Muscle layer of colon (tissue), 2 donors: ENCODE results near the gene PTPN1.
"Not testable (repeated sequence)": the region's sequence is repeated elsewhere in the genome, so short reads cannot be mapped to it uniquely, and the experiment has no call there.

Source experiments
- H3K27ac ChIP-seq: one replicate; pipeline ENCODE4 v1.7.0; 2013; ENCODE audit warnings: low read depth, mild to moderate bottlenecking, low read length, moderate library complexity
- H3K27me3 ChIP-seq, 2 donors: one replicate each; pipeline ENCODE4 v1.7.0; 2013; ENCODE audit warnings: low read length in 2 of 2, mild to moderate bottlenecking in 2 of 2; ENCODE audit not compliant: insufficient read depth in 2 of 2, control insufficient read depth in 1 of 2
- H3K36me3 ChIP-seq: one replicate; pipeline ENCODE4 v1.7.0; 2013; ENCODE audit warnings: mild to moderate bottlenecking, low read length; ENCODE audit not compliant: insufficient read depth
- H3K4me1 ChIP-seq: one replicate; pipeline ENCODE4 v1.7.0; 2013; ENCODE audit warnings: mild to moderate bottlenecking, low read length; ENCODE audit not compliant: insufficient read depth
- H3K4me3 ChIP-seq, 2 donors: one replicate each; pipeline ENCODE4 v1.7.0; 2013; ENCODE audit warnings: low read length in 2 of 2, low read depth in 1 of 2, mild to moderate bottlenecking in 1 of 2, moderate library complexity in 1 of 2
- H3K9ac ChIP-seq: one replicate; pipeline ENCODE4 v1.7.0; 2013; ENCODE audit warnings: low read length
- H3K9me3 ChIP-seq: one replicate; pipeline ENCODE4 v1.7.0; 2013; ENCODE audit warnings: mild to moderate bottlenecking, low read length
- donor health status: abdominal sarcoma.
- donor health status: Adenocarcinoma of cecum.

The PTPN1 gene

GRCh38 chr20:50470264-50470858, 39.8 kb upstream of the PTPN1 start:
- no peak overlapping the region for H3K4me3 ChIP-seq
- H3K9ac ChIP-seq: no peak overlapping the region
- H3K4me1 ChIP-seq: no peaks in the 10 kb centered on the region
- H3K27me3 ChIP-seq: no peaks in the 10 kb centered on the region
- no peak overlapping the region for H3K27ac ChIP-seq
- no peaks in the 10 kb centered on the region for H3K36me3 ChIP-seq
- H3K9me3 ChIP-seq: no peaks in the 10 kb centered on the region

GRCh38 chr20:50471231-50471630, 39.0 kb upstream of the PTPN1 start:
- H3K4me3 ChIP-seq: no peak overlapping the region
- H3K9ac ChIP-seq: no peak overlapping the region
- H3K36me3 ChIP-seq: no peaks in the 10 kb centered on the region
- no peaks in the 10 kb centered on the region for H3K4me1 ChIP-seq
- H3K9me3 ChIP-seq: no peaks in the 10 kb centered on the region
- no peak overlapping the region for H3K27ac ChIP-seq
- H3K27me3 ChIP-seq: no peaks in the 10 kb centered on the region

GRCh38 chr20:50472693-50473664, 37.2 kb upstream of the PTPN1 start:
- H3K9ac ChIP-seq: no peak overlapping the region
- H3K36me3 ChIP-seq: no peaks in the 10 kb centered on the region
- no peaks in the 10 kb centered on the region for H3K9me3 ChIP-seq
- no peaks in the 10 kb centered on the region for H3K4me1 ChIP-seq
- H3K27me3 ChIP-seq: no peaks in the 10 kb centered on the region
- no peak overlapping the region for H3K4me3 ChIP-seq
- no peak overlapping the region for H3K27ac ChIP-seq

- not testable (repeated sequence) for H3K27ac ChIP-seq, H3K9ac ChIP-seq, H3K4me3 ChIP-seq, H3K36me3 ChIP-seq, H3K9me3 ChIP-seq, H3K27me3 ChIP-seq, H3K4me1 ChIP-seq
Observed at GRCh38 chr20:50474356-50474755, 35.8 kb upstream of the PTPN1 start.

- H3K9ac ChIP-seq: no peak overlapping the region
- peaks cover 4% of the 10 kb centered on the region for H3K4me1 ChIP-seq
- no peak overlapping the region for H3K4me3 ChIP-seq
- H3K36me3 ChIP-seq: no peaks in the 10 kb centered on the region
- no peak overlapping the region for H3K27ac ChIP-seq
- H3K27me3 ChIP-seq: no peaks in the 10 kb centered on the region
- no peaks in the 10 kb centered on the region for H3K9me3 ChIP-seq
Observed at GRCh38 chr20:50475681-50476292, 34.4 kb upstream of the PTPN1 start.

GRCh38 chr20:50477239-50477872, 32.8 kb upstream of the PTPN1 start:
- Histone ChIP-seq H3K9ac (no peak overlapping the region), H3K9me3 (no peaks in the 10 kb centered on the region), H3K27me3 (no peaks in the 10 kb centered on the region), H3K4me3 (no peak overlapping the region), H3K27ac (no peak overlapping the region), H3K4me1 (peaks cover 4% of the 10 kb centered on the region), H3K36me3 (no peaks in the 10 kb centered on the region)

- no peak overlapping the region for H3K9ac ChIP-seq
- no peaks in the 10 kb centered on the region for H3K9me3 ChIP-seq
- H3K36me3 ChIP-seq: no peaks in the 10 kb centered on the region
- H3K4me1 ChIP-seq: peaks cover 7% of the 10 kb centered on the region
- H3K27me3 ChIP-seq: no peaks in the 10 kb centered on the region
- H3K4me3 ChIP-seq: peak overlapping the region in 1 of 2 donors; percentile 26
- no peak overlapping the region for H3K27ac ChIP-seq
Observed at GRCh38 chr20:50478162-50478990, 31.8 kb upstream of the PTPN1 start.

- H3K36me3 ChIP-seq: no peaks in the 10 kb centered on the region
- H3K27ac ChIP-seq: no peak overlapping the region
- H3K9ac ChIP-seq: no peak overlapping the region
- H3K9me3 ChIP-seq: no peaks in the 10 kb centered on the region
- H3K4me3 ChIP-seq: no peak overlapping the region
- H3K27me3 ChIP-seq: no peaks in the 10 kb centered on the region
- peaks cover 14% of the 10 kb centered on the region for H3K4me1 ChIP-seq
Observed at GRCh38 chr20:50481741-50482140, 28.4 kb upstream of the PTPN1 start.

GRCh38 chr20:50482396-50482981, 27.7 kb upstream of the PTPN1 start:
- Histone ChIP-seq H3K27ac (peak overlapping the region; percentile 86), H3K27me3 (no peaks in the 10 kb centered on the region), H3K4me3 (no peak overlapping the region), H3K36me3 (no peaks in the 10 kb centered on the region), H3K4me1 (peaks cover 14% of the 10 kb centered on the region), H3K9ac (no peak overlapping the region), H3K9me3 (no peaks in the 10 kb centered on the region)

- Histone ChIP-seq H3K36me3 (no peaks in the 10 kb centered on the region), H3K4me1 (peaks cover 10% of the 10 kb centered on the region), H3K27ac (peak overlapping the region; percentile 86), H3K4me3 (peak overlapping the region in 1 of 2 donors; percentile 61), H3K9ac (peak overlapping the region; percentile 68), H3K27me3 (no peaks in the 10 kb centered on the region), H3K9me3 (no peaks in the 10 kb centered on the region)
Observed at GRCh38 chr20:50484271-50484976, 25.8 kb upstream of the PTPN1 start.
